ENCODE results near the gene AGTPBP1.
"Not testable (repeated sequence)": the region's sequence is repeated elsewhere in the genome, so short reads cannot be mapped to it uniquely, and the experiment has no call there.

Gene AGTPBP1, protein sequence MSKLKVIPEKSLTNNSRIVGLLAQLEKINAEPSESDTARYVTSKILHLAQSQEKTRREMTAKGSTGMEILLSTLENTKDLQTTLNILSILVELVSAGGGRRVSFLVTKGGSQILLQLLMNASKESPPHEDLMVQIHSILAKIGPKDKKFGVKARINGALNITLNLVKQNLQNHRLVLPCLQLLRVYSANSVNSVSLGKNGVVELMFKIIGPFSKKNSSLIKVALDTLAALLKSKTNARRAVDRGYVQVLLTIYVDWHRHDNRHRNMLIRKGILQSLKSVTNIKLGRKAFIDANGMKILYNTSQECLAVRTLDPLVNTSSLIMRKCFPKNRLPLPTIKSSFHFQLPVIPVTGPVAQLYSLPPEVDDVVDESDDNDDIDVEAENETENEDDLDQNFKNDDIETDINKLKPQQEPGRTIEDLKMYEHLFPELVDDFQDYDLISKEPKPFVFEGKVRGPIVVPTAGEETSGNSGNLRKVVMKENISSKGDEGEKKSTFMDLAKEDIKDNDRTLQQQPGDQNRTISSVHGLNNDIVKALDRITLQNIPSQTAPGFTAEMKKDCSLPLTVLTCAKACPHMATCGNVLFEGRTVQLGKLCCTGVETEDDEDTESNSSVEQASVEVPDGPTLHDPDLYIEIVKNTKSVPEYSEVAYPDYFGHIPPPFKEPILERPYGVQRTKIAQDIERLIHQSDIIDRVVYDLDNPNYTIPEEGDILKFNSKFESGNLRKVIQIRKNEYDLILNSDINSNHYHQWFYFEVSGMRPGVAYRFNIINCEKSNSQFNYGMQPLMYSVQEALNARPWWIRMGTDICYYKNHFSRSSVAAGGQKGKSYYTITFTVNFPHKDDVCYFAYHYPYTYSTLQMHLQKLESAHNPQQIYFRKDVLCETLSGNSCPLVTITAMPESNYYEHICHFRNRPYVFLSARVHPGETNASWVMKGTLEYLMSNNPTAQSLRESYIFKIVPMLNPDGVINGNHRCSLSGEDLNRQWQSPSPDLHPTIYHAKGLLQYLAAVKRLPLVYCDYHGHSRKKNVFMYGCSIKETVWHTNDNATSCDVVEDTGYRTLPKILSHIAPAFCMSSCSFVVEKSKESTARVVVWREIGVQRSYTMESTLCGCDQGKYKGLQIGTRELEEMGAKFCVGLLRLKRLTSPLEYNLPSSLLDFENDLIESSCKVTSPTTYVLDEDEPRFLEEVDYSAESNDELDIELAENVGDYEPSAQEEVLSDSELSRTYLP

GRCh38 chr9:85741875-85742596 lies at the start of gene AGTPBP1:
AGTPBP1 (minus strand) TSS chr9:85741954; CDS start chr9:85712533, 29,421 bp downstream.
- DNase-seq: peak; percentile 50

DNA sequence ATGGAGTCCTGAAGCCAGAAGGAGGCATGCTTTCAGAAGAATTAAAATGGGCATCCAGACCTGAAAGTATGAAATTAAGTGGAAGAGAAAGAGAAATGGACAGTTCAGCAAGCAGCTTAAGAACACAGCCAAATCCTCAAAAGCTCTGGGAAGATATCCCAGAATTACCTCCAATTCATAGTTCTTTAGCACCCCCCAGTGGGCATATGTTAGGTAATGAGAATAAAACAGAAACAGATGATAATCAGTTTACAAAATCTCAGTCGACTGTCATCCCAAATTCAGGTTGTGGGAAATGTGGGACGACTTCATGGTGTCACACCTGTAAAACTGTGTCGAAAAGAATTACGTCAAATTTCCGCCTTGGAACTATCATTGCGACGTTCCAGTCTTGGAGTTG lies 44.4 kb upstream of the AGTPBP1 start:
- not testable (repeated sequence) for DNase-seq

- DNase-seq: not testable (repeated sequence)
Measured at GRCh38 chr9:85773844-85774243, 32.1 kb upstream of the AGTPBP1 start.

GRCh38 chr9:85761802-85762201 lies 20.0 kb upstream of the AGTPBP1 start:
- not testable (repeated sequence) for DNase-seq

GRCh38 chr9:85757716-85758115 lies 16.0 kb upstream of the AGTPBP1 start:
- DNase-seq: not testable (repeated sequence)

DNA sequence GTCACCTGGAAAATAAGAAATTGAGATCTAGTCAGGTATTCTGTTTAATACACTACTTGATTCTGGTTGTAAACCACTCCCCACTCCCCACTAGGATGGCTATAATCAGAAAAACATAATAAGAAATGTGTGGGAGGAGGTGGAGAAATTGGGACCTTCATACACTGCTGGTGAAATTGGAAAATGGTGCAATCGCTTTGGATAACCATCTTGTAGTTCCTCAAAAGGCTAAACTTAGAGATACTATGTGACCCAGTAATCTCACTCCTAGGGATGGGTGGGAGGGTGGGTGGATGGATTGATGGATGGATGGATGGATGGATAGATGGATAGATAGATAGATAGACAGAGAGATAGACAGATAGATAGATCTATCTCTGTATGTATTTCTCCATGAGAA lies 14.5 kb upstream of the AGTPBP1 start:
- not testable (repeated sequence) for DNase-seq

DNA sequence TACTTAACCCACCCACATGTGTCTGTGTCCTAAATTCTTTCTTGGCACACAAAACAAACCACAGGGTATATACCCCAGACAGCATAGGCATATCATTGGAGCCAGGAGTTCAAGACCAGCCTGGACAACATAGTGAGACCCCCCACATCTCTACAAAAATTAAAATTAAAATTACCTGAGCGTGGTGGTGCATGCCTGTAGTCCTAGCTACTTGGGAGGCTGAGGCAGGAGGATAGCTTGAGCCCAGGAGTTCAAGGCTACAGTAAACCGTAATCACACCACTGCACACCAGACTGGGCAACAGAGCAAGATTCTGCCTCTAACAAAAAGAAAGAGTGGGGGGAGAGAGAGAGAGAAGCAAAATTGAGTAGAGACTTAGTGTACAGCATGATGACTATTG lies 4.6 kb upstream of the AGTPBP1 start:
- no peak for DNase-seq

- DNase-seq: no peak
Measured at GRCh38 chr9:85745203-85745602, 3.4 kb upstream of the AGTPBP1 start.

DNA sequence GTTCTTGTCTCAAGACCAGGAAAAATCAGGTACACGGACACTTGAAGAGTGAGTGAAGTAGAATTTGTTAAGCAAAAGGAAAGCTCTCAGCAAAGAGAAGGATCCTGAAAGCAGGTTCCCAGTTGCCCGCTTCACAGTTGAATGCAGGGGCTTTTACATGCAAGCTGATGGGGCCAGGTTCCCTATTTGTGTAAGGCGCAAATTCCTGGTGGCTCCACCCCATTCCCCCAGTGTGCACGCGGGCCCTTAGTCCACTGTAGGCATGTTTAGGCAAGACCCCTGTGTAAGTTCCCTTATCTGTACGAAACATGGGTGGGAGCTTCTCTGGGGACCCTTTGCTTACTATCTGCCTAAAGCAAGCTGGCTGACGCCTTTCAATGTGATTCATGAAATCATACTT lies 2.7 kb upstream of the AGTPBP1 start:
- DNase-seq: no peak

- no peak for DNase-seq
Measured at GRCh38 chr9:85743275-85744128, 1.7 kb upstream of the AGTPBP1 start.

- no peak for DNase-seq
Measured at GRCh38 chr9:85742597-85742936, 813 bp upstream of the AGTPBP1 start.

- no peak for DNase-seq
Measured at GRCh38 chr9:85741095-85741874, 469 bp downstream of the AGTPBP1 start.

DNA sequence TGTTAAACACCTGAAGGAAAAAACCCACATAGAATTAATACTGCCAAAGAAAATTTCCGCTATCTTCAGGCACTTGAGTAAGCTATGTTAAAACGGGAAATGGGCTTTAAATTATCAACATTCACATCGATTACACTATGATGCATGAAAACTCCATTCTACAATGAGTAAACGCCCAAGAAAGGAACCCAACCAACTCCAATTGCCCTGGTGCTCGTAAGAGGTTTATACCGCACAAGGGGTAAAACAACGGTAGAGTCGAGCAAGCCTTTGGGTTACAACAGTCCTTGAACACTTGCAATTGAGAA lies 1.0 kb downstream of the AGTPBP1 start:
- no peak for DNase-seq

- DNase-seq: no peak
Measured at GRCh38 chr9:85738509-85738908, 3.2 kb downstream of the AGTPBP1 start.

- no peak for DNase-seq
Measured at GRCh38 chr9:85737671-85738070, 4.1 kb downstream of the AGTPBP1 start.

DNA sequence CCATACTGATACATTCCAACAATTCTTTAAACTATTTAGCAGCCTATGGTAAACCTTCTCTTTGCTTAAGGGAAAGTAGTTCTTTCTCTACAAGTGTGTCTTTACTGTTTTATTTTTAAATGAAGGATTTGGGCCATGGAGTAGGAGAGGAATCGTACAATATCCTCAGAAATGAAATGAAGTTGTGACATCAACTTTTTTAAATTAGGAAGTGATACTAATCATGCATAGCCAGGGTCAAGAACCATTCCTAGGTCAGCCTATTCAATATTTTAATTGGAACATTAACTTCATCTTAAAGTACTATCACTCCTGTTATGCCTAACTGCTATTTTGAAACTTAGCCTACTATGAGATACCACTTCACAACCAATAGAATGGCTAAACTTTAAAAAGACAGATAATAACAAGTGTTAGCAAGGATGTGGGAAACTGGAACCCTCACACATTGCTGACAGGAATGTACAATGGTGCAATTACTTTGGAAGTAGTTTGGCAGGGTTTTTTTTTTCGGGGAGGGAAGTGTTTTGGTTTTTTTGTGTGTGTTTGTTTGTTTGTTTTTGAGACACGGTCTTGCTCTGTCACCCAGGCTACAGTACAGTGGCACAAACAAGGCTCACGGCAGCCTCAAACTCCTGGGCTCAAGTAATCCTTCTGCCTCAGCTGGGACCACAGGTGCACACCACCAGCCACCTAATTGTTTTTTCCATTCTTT lies 10.7 kb downstream of the AGTPBP1 start:
- DNase-seq: no peak

DNA sequence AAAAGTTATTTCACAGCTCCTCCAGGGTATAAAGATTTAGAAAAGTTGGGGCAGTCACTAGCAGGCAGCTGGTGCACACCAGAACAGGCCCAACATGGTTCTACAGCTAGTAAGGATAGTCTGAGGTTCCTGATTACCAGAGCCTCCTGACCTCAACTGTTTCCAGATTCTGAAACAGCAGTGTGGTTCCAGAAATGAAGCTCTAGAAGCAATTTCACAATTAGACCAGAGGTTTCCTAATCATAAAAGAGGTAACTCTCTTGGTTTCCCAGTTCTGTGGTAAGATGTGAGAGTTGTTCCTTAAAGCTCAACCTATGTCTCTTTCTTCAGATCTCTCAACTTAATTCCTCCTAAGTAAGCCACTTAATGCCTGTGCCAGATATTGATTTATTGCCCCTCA lies 11.9 kb downstream of the AGTPBP1 start:
- no peak for DNase-seq

DNA sequence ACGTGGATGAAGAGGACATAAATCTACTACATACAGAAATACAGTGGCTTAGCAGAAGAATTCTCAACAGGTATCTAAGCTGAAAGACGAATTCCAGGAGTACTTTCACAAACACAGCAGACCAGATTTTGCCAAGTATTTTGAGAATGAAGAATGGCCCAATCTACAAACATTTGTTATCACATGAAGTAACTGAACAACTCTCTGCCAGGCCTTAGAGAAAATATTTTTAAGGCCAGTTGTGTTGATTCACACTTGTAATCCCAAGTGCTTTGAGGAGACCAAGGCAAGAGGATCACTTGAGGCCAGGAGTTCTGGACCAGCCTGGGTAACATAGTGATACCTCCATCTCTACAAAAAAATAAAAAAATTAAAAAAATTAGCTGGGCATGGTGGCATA lies 14.3 kb downstream of the AGTPBP1 start:
- no peak for DNase-seq

- no peak for DNase-seq
Measured at GRCh38 chr9:85726737-85727136, 15.0 kb downstream of the AGTPBP1 start.

- DNase-seq: no peak
Measured at GRCh38 chr9:85723215-85723614, 18.5 kb downstream of the AGTPBP1 start.

Data from NCI-H446 treated with DMSO at 0.1 percent for 48 hours (cell line).